ENCODE measurements around the gene SH3PXD2B. TPM values are rescaled to one million over a fixed set of nuclear protein-coding genes. Genes with fewer than 3 reads are reported as not detected.
"Not testable (repeated sequence)": the region's sequence is repeated elsewhere in the genome, so short reads cannot be mapped to it uniquely, and the experiment has no call there.

The SH3PXD2B gene
- total RNA-seq, 1 donor from 2014 or later: 0.14 TPM

DNA sequence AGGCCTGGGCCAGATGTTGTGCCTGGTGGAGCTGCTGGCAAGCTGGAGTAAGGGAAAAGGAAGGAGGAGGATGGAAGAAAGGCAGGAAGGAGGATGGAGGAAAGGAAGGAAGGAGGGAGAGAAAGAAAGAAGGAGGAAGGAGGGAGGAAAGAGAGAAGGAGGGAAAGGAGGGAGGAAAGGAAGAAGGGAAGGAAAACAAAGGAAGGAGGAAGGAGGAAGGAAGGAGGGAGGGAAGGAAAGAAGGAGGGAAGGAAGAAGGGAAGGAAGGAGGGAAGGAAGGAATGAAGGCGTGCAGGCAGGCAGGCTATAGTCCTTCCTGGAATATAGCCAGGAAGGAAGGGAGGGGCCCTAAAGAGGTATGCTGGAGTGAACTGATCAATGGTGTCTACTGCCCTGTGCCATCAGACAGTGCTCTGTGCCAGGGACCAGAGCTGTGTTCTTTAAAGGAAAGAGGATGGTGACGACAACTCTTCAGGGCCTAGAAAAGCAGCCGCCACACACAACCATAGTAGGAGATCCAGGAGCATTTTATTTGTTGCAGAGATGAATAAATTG is 109.4 kb downstream of the SH3PXD2B start:
- intact Hi-C loops (cut with micrococcal nuclease): no loop called here

DNA sequence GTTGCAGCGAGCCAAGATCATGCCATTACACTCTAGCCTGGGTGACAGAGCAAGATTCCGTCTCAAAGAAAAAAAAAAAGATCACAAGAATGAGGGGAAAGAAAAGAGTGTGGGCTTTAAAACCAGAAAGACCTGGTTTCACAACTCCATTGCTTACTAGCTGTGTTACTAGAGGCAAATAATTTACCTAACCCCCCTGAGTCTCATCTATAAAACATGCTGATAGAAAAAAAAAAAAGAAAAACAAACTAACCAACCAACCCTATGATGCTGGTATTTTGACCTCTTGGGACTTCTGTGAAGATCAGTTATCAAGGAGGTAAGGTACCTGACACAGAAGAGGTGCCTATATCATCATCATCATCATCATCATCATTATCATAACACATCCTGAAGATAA is 110.6 kb downstream of the SH3PXD2B start:
- intact Hi-C loops (cut with micrococcal nuclease): no loop called here

- intact Hi-C loops (cut with micrococcal nuclease): no loop called here
Measured at GRCh38 chr5:172342918-172343317, 111.4 kb downstream of the SH3PXD2B start.

DNA sequence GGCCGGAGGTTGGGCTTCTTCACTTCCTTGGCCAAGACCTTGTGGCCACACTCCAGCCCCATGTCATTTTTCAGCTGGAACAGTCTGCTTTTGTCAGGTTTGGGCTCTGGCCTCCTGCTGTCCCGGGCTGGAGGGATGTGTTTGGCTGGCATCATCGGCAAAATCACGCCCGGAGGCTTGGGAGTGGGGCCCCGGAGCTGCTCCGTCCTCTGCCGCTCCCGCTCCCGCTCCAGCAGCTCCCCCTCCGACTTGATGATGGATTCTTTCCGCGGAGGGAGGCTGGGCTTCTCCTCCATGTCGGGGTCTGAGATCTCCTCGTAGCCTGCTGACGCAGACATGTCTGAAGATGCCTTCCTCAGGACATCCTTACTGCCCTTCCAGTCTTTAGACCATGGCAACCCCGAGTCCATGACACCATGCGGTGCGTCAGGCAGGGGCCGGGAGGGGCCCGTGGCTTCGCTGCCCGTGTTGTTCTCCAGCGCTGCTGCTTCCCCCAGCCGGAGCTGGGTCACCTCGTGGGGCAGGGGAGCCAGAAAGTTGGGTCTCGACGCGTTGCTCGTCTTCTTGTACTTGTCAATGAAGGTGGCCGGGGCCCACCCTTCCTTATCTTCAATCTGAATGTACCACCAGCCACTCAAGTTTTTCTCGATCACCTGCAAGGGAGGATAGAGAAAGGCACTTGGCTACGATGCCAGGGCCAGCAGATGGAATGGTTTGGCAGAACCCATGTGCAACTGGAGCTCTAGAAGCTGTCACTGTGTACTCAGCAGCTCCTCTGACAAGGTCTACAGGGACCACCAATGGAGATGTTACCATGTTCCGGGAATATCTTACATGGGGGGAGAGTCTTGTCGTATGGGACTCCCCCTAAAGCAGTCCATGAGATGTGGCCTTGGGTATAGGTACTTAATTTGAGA is 114.8 kb downstream of the SH3PXD2B start:
- intact Hi-C loops (cut with micrococcal nuclease): no loop called here

DNA sequence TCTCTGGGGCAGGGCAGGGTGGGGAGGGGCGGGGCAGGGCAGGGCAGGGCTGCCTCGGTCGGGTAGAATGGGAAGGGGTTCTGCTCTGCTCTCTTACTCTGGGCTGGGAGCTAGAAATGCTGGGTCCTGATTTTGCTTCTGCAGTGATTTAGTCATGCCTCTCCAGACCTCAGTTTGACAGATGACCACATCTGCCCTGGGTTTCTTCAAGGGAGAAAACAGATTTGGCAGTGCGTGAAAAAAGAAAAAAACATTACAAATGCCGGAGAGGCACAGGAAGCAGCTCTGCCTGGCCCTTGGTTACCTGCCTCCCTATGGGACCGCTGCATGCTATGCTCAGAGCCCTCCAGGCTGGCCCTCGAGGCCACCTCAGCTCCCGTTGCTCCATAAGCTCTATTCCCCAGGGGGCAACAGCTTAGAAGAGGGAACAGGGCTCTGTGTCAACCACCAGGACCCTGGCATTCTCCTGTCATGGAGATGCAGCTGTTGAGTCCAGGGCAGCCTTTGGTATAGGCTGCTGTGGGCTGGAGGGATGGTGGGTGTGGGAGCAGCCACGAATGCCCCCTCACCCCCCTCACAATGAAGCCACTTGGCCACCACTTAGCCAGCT is 117.5 kb downstream of the SH3PXD2B start:
- intact Hi-C loops (cut with micrococcal nuclease): no loop called here

DNA sequence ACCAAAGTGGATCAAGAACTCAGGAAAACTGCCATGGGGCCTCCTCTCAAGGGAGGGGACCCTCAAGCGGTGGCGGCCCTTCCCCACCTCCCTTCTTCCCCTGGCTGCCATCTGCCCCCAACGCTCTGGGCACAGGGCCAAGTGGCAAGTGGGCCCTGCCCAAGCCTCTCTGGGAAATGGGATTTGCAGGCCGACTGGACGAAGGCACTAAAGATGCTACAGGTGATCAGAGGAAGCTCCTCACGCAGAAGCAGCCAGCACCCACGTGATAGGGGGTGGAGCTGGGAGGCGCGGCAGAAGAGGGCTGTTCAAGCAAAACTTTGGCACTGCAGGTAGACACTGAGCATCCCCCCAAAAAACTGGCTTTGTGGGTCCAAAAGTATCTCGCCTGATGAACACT is 118.1 kb downstream of the SH3PXD2B start:
- intact Hi-C loops (cut with micrococcal nuclease): no loop called here

DNA sequence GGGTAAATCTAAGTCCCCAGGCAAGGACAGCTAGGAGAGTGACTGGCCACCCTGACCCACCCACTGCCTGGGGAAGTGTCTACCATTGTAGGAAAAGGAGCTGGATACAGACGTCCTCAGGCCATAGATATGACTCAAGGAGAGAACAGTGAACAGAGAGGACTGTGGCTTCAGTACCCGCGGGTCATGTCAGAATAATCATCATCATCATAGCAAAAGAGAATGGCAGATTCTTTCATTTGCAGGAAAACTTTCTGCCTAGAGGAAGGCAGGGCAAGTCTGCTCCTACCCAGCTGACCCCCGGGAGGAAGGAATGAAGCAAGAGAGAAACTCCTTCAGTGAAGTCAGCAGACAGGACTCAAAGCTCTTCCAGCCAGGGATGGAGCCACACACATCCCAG is 118.6 kb downstream of the SH3PXD2B start:
- intact Hi-C loops (cut with micrococcal nuclease): no loop called here

GRCh38 chr5:172334641-172335040 is 119.7 kb downstream of the SH3PXD2B start:
- intact Hi-C loops (cut with micrococcal nuclease): no loop called here

DNA sequence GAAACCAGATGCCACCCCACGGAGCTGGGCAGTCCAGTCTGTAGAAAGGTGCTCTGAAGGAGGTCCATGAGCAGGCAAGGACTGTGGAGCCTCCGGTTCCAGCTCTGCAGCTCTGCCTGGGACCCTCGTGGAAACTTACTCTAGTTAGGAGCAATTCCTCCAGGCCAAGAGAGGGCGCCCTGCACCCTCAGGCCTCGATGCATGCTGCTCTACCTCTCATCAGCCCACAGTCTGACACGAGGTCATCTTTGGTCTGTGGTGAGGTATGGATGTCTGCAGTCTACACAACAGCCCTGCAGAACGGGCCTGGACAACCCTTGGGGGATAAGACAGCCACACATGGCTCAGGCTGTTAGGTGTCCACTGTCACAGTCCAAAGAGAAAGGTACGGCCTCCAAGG is 120.1 kb downstream of the SH3PXD2B start:
- intact Hi-C loops (cut with micrococcal nuclease): no loop called here

DNA sequence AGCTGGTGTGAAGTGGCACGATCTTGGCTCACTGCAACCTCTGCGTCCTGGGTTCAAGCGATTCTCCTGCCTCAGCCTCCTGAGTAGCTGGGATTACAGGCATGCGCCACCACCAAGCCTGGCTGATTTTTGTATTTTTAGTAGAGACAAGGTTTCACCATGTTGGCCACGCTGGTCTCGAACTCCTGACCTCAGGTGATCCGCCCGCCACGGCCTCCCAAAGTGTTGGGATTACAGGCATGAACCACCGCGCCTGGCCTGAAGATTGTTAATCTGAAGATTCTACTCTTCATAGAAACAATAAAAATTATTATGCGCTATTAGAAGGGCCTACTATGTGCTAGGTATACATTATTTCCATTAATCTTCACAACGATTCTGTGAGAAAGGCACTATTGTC is 127.4 kb downstream of the SH3PXD2B start:
- intact Hi-C loops (cut with micrococcal nuclease): not testable (repeated sequence)

DNA sequence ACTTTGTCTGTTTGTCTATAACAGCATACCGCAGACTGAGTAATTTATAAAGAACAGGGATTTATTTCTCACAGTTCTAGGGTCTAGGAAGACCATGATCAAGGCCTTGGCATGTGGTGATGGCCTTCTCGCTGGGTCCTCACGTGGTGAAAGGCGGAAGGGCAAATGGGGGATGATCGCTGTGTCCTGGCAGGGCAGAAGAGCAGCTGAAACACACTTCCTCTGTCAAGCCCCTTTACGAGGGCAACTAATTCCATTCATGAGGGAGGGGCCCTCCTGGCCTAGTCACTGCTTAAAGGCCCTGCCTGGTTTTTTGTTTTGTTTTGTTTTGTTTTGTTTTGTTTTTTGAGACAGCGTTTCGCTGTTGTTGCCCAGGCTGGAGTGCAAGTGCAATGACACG is 128.9 kb downstream of the SH3PXD2B start:
- intact Hi-C loops (cut with micrococcal nuclease): no loop called here

GRCh38 chr5:172322028-172322965 is 132.0 kb downstream of the SH3PXD2B start:
- intact Hi-C loops (cut with micrococcal nuclease): no loop called here

GRCh38 chr5:172321593-172321992 is 132.7 kb downstream of the SH3PXD2B start:
- intact Hi-C loops (cut with micrococcal nuclease): no loop called here

DNA sequence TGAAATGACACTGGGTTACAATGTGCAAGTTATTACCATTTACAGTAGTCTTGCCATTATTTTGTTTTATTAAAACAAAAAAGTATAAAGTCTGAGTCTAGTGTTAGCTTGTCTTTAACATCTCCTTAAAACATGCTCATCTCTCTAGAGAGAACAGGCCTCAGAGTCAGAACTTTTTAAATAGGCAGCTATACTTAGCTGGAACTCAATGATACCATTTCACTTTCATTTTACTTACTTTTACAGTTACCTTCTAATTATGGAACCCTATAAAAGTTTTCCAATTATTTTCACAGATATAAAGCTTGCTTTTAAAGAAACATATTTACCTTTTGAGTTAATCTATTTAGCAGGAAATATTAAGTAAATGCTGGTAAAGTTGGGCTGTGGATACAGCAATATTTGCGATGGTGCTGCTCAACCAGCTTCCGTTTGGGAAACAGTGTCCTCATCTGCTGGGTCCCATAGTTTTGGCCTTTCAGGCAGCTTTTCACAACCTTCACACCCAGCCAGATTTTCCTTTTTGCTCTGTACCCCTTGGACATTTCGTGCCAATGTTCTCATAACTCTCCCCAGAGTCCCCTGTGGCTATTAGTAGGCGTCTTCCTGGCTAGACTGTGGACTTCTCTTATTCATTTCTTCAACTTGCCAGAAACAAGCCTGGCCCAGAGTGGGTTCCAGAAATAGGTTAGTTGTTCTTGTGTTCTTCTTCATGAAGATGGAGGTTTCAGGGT is 134.4 kb downstream of the SH3PXD2B start:
- intact Hi-C loops (cut with micrococcal nuclease): no loop called here

- intact Hi-C loops (cut with micrococcal nuclease): no loop called here
Measured at GRCh38 chr5:172315587-172316493, 138.5 kb downstream of the SH3PXD2B start.

DNA sequence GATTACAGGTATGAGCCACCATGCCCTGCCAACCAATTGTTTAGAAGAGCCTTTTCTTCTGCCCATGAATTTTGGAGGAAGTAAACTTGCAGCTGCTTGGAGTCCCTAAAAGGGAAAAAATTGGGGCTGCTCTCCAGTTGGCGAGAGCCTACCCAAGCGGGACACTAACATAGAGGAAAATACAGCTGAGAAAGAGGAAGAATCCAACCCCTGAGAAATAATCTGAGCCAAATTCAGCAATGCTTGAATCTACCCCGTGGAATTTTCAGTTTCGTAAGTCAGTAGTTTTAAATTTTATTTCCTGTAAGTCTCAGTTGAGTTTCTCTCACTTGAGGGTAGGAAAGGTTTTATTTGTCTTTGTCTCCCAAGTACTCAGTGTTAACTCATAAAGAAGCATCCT is 140.4 kb downstream of the SH3PXD2B start:
- intact Hi-C loops (cut with micrococcal nuclease): no loop called here

GRCh38 chr5:172312286-172312685 is 142.0 kb downstream of the SH3PXD2B start:
- intact Hi-C loops (cut with micrococcal nuclease): no loop called here

DNA sequence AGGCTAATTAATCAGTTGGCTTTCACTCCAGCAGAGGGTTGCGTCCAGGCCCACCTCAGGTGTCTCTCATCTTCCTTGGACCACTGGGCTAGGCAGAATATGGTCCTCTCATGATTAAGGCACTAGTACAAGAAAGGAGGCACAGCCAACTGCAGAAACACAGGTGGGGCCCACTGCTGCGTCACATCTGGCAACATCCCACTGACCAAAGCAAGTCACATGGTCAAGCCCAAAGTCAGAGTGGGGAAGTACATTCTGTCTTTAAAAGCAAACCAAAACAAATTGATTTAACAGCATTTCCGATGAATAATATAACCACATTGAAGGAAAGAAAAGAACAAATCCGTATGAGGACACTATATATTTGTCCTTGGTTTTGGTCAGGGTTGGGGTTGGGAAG is 142.7 kb downstream of the SH3PXD2B start:
- intact Hi-C loops (cut with micrococcal nuclease): no loop called here

DNA sequence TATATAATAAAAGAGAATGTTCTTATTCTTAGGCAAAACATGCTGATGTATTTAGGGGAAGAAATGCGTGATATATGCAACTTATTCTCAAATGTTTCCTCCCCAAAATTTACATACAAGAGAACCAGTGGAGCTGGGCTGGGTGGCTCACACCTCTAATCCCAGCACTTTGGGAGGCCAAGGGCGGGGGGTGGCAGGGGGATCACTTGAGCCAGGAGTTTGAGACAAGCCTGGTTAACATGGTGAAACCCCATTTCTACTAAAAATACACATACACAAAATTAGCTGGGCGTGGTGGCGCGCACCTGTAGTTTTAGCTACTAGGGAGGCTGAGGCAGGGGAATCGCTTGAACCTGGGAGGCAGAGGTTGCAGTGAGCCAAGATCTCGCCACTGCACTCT is 143.3 kb downstream of the SH3PXD2B start:
- intact Hi-C loops (cut with micrococcal nuclease): no loop called here

DNA sequence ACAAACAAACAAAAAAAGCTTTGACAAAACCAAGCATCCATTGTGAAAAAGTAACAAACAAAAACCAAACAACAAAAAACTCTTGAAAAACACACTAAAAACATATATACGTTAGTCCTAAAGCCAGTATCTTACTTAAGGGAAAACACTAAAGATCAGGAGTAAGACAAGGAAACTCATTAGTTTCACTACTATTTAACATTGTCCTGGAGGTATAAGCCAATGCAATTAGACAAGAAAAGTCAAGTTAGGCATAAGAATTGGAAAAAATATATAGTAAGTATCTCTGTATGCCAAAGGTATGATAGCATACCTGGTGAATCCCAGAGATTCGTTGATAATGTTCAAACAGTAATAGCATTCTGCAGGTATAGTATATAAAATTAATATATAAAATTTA is 148.9 kb downstream of the SH3PXD2B start:
- intact Hi-C loops (cut with micrococcal nuclease): no loop called here
